Activated CD4-positive, alpha-beta memory T cell treated with anti-CD3 and anti-CD28 coated beads for 36 hours (primary cell): ENCODE data around the gene TDRD5. TPM values are rescaled to one million over a fixed set of nuclear protein-coding genes. Genes with fewer than 3 reads are reported as not detected.

ENCODE experiments used
- CTCF ChIA-PET: fragments of 350-600 bp; sonication (Branson Sonifier 250); formaldehyde crosslinking; loops from one replicate; lab custom pipeline; 2021; ENCODE audit warnings: antibody characterized with exemption, inconsistent platforms; lab: Charles Lee
- POLR2A ChIA-PET: fragments of 350-600 bp; sonication (Branson Sonifier 250); formaldehyde crosslinking; loops from one replicate; lab custom pipeline; 2021; ENCODE audit warnings: antibody characterized with exemption; lab: Charles Lee
- DNase-seq: peaks from one replicate; pipeline ENCODE4 v3.0.0-alpha.2; 2020
- H3K27ac Mint-ChIP-seq: one replicate; pipeline ENCODE4 v1.8.0; 2021; ENCODE audit warnings: mixed read lengths
- H3K27me3 Mint-ChIP-seq: one replicate; pipeline ENCODE4 v1.8.0; 2021; ENCODE audit warnings: mixed read lengths
- H3K36me3 Mint-ChIP-seq: one replicate; pipeline ENCODE4 v1.8.0; 2021; ENCODE audit warnings: mixed read lengths
- H3K4me1 Mint-ChIP-seq: one replicate; pipeline ENCODE4 v1.8.0; 2021; ENCODE audit warnings: low read depth, mixed read lengths
- H3K4me3 Mint-ChIP-seq: one replicate; pipeline ENCODE4 v1.8.0; 2021; ENCODE audit warnings: mild to moderate bottlenecking, mixed read lengths
- H3K9me3 Mint-ChIP-seq: one replicate; pipeline ENCODE4 v1.8.0; 2021; ENCODE audit warnings: mixed read lengths
- intact Hi-C: fragments of 100-400 bp; cut with micrococcal nuclease; formaldehyde crosslinking; loops from one replicate; pipeline ENCODE4 v1.15.1; 2023
- total RNA-seq, 2 experiments: library from RNA; stranded (reverse); gene quantifications; one replicate each; pipeline ENCODE4 v1.2.3, GENCODE V29; 2021

The TDRD5 gene
- total RNA-seq, 2 experiments from 2014 or later: not detected

DNA sequence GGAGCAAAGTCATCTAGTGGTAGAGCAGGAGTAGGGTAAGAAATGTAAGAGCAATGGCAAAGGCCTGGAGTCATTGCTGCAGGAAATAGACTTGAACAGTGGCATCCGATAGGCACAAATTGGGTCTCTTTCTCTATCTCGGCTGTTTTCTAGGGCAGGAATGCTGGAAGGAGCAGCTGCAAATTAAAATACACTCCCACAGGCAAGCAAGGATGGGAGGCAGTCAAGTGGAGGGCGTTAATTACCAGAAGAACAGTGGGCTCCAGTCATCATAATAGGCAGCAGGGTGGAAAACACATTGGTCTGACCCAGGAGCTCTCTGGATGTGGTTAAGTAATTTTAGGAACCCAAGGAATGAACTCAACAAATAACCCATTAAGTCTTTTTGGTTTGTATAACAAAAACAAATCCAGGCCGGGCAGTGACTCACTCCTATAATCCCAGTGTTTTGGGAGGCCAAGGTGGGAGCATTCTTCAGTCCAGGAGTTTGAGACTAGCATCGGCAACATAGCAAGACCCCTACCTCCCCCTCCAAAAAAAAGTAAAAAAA is 7.8 kb upstream of the TDRD5 start:
- no peaks in the 10 kb centered on the region for H3K9me3 Mint-ChIP-seq
- H3K27ac Mint-ChIP-seq: no peak overlapping the region
- H3K4me1 Mint-ChIP-seq: peaks cover 2% of the 10 kb centered on the region
- no peak for DNase-seq
- ChIA-PET CTCF (no interaction called here), POLR2A (no interaction called here)
- intact Hi-C loops: no loop called here
- H3K36me3 Mint-ChIP-seq: no peaks in the 10 kb centered on the region
- H3K27me3 Mint-ChIP-seq: peaks cover 32% of the 10 kb centered on the region
- H3K4me3 Mint-ChIP-seq: no peak overlapping the region

DNA sequence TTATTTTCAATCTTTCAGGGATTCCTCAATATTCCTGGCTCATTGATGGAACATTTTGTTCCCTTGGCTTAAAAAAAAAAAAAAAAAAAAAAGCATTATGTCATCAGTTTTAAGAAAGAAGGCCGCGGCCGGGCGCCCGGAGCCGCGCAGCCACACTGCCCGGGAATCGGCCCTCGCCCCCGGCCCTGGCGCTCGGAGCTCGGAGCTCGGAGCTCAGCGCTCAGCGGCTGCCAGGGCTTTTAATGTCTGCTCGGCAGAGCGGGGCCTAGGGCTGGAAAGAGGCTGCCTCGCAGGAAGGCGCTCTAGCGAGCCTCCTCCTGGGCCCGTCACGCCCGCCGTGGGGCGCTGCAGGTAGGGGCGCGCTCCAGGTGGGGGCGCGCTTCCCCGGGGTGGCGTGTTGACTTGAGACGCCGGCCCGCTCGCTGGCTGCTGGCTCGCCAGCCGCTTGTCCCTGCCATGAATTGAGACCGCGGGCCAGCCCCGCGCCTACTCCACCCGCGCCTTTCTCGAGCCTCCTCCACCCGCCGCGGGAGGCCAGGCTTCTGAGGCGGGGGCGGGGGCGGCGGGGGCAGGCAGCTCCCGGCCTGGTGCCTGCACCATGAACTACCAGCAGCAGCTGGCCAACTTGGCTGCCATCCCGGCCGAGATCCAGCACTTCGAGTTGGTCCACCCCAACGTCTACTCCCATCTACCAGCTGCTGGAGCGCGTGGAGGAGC is 5.4 kb upstream of the TDRD5 start:
- intact Hi-C loops: no loop called here
- CTCF ChIA-PET: no interaction called here
- no peaks in the 10 kb centered on the region for H3K36me3 Mint-ChIP-seq
- H3K4me3 Mint-ChIP-seq: no peak overlapping the region
- H3K9me3 Mint-ChIP-seq: no peaks in the 10 kb centered on the region
- H3K27ac Mint-ChIP-seq: no peak overlapping the region
- POLR2A ChIA-PET: no interaction called here
- H3K27me3 Mint-ChIP-seq: peaks cover 35% of the 10 kb centered on the region
- H3K4me1 Mint-ChIP-seq: peaks cover 2% of the 10 kb centered on the region
- no peak for DNase-seq

DNA sequence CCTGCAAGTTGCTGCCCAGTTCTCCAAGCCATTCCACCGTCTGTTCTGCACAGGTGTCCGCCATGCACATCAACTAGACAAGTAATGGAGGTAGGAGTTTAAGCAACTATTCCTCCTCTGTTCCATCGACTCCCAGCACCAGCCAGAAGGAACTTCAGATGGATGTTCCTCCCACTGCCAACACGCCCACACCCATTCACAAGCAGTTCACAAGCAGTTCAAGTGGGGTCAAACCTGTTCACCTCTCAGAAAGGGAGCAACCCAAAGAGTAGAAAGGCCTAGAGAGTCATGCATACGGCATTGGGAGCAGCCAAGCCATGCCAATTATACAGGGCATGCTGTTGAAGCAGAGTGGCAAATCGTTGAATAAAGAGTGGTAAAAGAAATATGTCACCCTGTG is 4.3 kb upstream of the TDRD5 start:
- CTCF ChIA-PET: no interaction called here
- DNase-seq: no peak

DNA sequence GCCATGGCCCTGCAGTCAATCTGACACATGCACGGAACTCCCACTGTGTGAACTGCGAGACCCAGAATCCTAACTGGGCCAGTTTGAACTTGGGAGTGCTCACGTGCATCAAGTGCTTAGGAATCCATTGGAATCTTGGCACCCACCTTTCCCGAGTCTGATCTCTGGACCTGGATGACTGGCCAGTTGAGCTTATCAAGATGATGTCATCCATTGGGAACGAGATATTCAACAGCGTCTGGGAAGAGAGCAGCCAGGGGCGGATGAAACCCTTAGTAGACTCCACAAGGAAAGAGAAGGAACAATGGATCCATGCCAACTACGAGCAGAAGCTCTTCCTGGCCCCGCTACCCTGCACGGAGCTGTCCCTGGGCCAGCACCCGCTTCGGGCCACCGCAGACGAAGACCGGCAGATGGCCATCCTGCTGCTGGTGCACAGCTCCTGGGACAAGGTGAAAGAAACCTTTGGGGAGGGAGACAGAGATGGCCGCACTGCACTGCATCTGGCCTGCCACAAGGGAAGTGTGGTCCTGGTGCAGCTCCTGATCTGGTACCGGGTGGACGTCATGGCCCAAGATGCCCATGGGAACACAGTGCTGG is 3.1 kb upstream of the TDRD5 start:
- H3K27me3 Mint-ChIP-seq: peaks cover 40% of the 10 kb centered on the region
- CTCF ChIA-PET: no interaction called here
- H3K9me3 Mint-ChIP-seq: no peaks in the 10 kb centered on the region

More for the DNA sequence above, 4.3 kb upstream of the TDRD5 start:
- Mint-ChIP-seq H3K27ac (no peak overlapping the region), H3K4me3 (no peak overlapping the region), H3K9me3 (no peaks in the 10 kb centered on the region), H3K4me1 (peaks cover 2% of the 10 kb centered on the region), H3K36me3 (no peaks in the 10 kb centered on the region), H3K27me3 (peaks cover 38% of the 10 kb centered on the region)
- POLR2A ChIA-PET: interaction anchor here (0.5 kb wide), 1 partner anchor 26 kb away, joined by 3 read pairs; no protein-coding TSS in a partner anchor
- intact Hi-C loops: no loop called here

DNA sequence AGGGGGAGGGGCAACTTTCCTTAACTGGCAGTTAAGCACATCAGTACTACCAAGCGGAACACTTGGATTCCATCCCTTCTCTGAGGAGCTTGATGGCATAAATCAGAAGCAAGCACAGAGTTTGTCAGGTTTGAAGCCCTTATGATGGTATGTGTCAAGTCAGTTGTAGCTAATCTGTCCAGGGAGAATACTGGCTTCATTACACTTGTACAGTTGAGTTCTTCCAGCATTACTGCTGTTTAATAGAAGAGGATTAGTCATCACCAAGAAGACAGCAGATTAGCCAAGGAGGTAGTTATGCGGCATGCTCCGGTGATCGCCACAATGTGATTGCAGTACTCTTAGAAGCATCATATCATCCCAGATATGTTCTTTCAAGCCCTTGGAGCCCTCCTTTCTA is 2.1 kb upstream of the TDRD5 start:
- POLR2A ChIA-PET: no interaction called here
- intact Hi-C loops: no loop called here
- no peak for DNase-seq
- no peaks in the 10 kb centered on the region for H3K9me3 Mint-ChIP-seq
- H3K27me3 Mint-ChIP-seq: peaks cover 38% of the 10 kb centered on the region
- H3K36me3 Mint-ChIP-seq: no peaks in the 10 kb centered on the region
- CTCF ChIA-PET: no interaction called here
- H3K4me3 Mint-ChIP-seq: no peak overlapping the region
- H3K4me1 Mint-ChIP-seq: peaks cover 2% of the 10 kb centered on the region
- no peak overlapping the region for H3K27ac Mint-ChIP-seq

More for the DNA sequence above, 3.1 kb upstream of the TDRD5 start:
- POLR2A ChIA-PET: no interaction called here
- intact Hi-C loops: no loop called here
- no peak overlapping the region for H3K27ac Mint-ChIP-seq
- H3K4me3 Mint-ChIP-seq: no peak overlapping the region
- no peak for DNase-seq
- H3K36me3 Mint-ChIP-seq: no peaks in the 10 kb centered on the region
- H3K4me1 Mint-ChIP-seq: peaks cover 2% of the 10 kb centered on the region

DNA sequence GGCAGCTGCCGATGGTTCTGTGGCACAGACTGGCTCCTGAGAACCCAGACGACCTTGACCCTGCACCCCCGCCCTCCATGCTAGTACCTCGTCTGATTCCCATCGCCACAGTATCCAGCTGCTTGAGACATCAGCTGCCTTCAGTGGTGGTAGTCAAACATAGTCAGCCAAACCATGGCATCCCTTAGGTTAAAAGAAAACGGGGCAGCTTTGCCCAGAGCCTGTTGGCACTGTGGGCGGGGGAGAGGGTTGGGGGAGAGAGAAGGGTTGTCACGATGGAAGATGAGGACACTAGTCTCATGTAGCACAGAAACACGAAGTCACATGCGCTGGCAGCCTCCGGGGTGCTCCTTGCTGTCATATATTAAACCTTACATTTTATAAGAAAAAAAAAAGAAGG is 961 bp upstream of the TDRD5 start:
- Mint-ChIP-seq H3K4me1 (peaks cover 2% of the 10 kb centered on the region), H3K27me3 (peaks cover 35% of the 10 kb centered on the region), H3K4me3 (no peak overlapping the region), H3K36me3 (no peaks in the 10 kb centered on the region), H3K27ac (no peak overlapping the region), H3K9me3 (no peaks in the 10 kb centered on the region)
- no peak for DNase-seq
- ChIA-PET POLR2A (no interaction called here), CTCF (no interaction called here)
- intact Hi-C loops: loop anchor here (10.0 kb wide), 1 partner anchor 516 kb away; no protein-coding TSS in a partner anchor

DNA sequence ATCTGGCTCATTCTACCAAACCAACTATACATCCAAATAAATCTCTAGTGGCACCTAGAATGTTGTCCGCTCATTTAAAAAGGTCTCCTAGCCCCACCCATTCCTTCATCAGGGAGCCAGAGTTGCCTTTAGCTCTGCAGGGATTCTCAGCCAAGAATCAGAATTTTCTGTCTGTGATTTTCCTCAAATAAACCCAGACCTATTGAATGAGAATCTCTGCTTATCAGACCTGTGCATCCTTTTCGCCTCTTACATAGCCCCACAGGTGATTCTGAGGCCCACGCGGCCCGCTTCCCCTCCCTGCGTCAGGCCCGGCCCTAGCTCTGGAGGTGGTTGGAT is 410 bp upstream of the TDRD5 start:
- ChIA-PET POLR2A (no interaction called here), CTCF (no interaction called here)
- Mint-ChIP-seq H3K4me1 (no peaks in the 10 kb centered on the region), H3K27ac (no peak overlapping the region), H3K9me3 (no peaks in the 10 kb centered on the region), H3K27me3 (peaks cover 33% of the 10 kb centered on the region), H3K4me3 (no peak overlapping the region), H3K36me3 (no peaks in the 10 kb centered on the region)
- no peak for DNase-seq
- intact Hi-C loops: loop anchor here (10.0 kb wide), 1 partner anchor 516 kb away; no protein-coding TSS in a partner anchor

DNA sequence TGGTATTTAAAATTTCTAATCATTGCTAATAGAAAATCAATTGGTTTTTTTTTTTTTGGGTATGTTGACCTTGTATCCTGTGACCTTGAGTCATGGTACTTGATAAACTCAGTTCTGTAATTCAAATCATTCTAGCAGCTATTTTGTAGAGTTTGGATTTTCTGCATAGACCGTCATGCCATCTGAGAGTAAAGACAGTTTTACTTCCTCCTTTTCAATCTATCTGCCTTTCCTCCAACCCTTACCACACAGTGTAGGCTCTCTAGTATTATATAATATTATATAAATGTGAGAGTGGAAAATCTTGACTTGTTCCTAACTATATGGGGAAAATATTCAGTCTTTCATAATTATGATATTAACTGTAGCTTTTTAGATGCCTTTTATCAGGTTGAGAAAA is 7.0 kb downstream of the TDRD5 start:
- Mint-ChIP-seq H3K27ac (no peak overlapping the region), H3K36me3 (no peaks in the 10 kb centered on the region), H3K27me3 (peaks cover 8% of the 10 kb centered on the region), H3K9me3 (no peaks in the 10 kb centered on the region), H3K4me3 (no peak overlapping the region), H3K4me1 (no peaks in the 10 kb centered on the region)
- intact Hi-C loops: loop anchor here (10.0 kb wide), 1 partner anchor 524 kb away; no protein-coding TSS in a partner anchor
- POLR2A ChIA-PET: no interaction called here
- CTCF ChIA-PET: interaction anchor here (0.6 to 1.0 kb wide), 4 partner anchors 73 to 510 kb away, joined by 3 to 4 read pairs (median 3); no protein-coding TSS in a partner anchor
- no peak for DNase-seq

DNA sequence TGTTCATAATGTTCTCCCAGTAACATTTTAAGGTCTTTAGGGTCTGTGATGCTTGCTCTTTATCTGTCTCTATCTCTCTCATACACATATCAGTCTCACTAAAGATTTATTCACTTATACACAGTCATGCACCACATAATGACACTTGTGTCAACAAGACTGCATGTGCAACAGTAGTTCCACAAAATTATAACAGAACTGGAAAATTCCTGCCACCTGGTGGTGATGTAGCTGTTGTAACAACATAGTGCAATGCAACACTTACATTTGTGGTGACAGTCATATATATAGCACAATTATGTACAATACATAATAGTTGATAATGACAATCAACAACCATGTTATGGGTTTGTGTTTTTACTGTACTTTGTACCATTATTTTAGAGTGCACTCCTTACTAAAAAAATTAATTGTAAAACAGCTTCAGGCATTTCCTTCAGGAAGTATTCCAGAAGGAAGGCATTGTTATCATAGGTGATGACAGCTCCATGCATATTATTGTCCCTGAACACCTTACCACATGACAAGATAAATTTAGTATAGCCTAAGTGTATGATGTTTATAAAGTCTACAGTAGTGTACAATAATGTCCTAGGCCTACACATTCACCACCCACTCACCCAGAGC is 8.1 kb downstream of the TDRD5 start:
- DNase-seq: no peak
- H3K36me3 Mint-ChIP-seq: no peaks in the 10 kb centered on the region

DNA sequence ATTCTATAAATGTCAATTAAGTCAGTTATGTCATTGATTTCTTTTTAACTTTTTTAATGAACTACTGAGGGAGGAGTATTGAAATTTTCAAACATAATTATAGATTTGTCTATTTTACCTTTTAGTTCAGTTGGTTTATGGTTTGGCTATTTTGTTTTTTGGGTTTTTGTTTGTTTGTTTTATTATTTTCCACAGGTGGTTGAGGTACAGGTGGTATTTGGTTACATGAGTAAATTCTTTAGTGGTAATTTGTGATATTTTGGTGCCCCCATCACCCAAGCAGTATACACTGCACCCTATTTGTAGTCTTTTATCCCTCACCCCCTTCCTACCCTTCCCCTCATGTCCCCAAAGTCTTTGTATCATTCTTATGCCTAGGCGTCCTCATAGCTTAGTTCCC is 9.5 kb downstream of the TDRD5 start:
- Mint-ChIP-seq H3K27ac (no peak overlapping the region), H3K4me3 (no peak overlapping the region), H3K27me3 (peaks cover 10% of the 10 kb centered on the region), H3K9me3 (peaks cover under 1% of the 10 kb centered on the region), H3K4me1 (no peaks in the 10 kb centered on the region), H3K36me3 (no peaks in the 10 kb centered on the region)
- no peak for DNase-seq
- CTCF ChIA-PET: no interaction called here
- POLR2A ChIA-PET: no interaction called here
- intact Hi-C loops: no loop called here

More for the DNA sequence above, 8.1 kb downstream of the TDRD5 start:
- intact Hi-C loops: loop anchor here (10.0 kb wide), 1 partner anchor 525 kb away; no protein-coding TSS in a partner anchor
- ChIA-PET CTCF (interaction anchor here (0.6 kb wide), 1 partner anchor 114 kb away, joined by 3 read pairs; no protein-coding TSS in a partner anchor), POLR2A (no interaction called here)
- Mint-ChIP-seq H3K4me3 (no peak overlapping the region), H3K27ac (no peak overlapping the region), H3K27me3 (peaks cover 7% of the 10 kb centered on the region), H3K9me3 (no peaks in the 10 kb centered on the region), H3K4me1 (no peaks in the 10 kb centered on the region)

DNA sequence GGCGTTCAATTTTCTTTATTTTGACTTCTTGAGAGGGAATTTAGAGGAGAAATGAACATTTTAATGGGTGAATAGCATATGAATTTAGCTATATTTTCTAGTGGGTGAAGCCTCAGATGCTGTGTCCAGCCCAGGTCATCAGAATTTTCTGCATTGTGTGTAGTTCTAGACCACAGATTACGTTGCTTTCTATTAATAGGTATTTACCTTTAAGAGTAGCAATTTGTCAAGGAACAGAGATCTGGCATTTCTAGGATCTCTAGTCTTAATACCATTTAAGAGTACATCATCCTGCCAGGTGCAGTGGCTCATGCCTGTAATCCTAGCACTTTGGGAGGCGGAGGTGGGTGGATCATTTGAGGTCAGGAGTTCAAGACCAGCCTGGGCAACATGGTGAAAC is 20.7 kb downstream of the TDRD5 start:
- Mint-ChIP-seq H3K9me3 (no peaks in the 10 kb centered on the region), H3K4me1 (no peaks in the 10 kb centered on the region), H3K36me3 (no peaks in the 10 kb centered on the region), H3K27me3 (peaks cover 12% of the 10 kb centered on the region), H3K27ac (no peak overlapping the region), H3K4me3 (no peak overlapping the region)
- CTCF ChIA-PET: no interaction called here
- POLR2A ChIA-PET: no interaction called here
- intact Hi-C loops: no loop called here
- DNase-seq: no peak

DNA sequence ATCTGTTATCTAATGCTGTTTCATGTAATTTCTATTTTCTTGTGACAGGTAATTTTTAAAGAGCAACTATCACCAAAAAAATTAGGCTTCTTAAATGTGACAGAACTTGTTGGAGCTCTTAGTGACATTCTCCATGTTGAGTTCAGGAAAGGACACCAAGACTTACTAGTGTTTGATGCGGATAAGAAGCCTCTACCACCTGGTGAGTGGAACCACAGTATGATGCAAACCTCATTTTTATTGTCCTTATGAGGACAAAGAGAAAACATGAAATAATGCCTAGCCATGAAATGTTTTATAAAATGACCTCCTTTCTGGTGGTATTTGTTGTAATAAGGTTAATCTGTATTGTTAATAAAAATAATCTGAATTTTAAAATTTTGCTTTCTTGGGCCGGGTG is 39.1 kb downstream of the TDRD5 start:
- ChIA-PET POLR2A (no interaction called here), CTCF (no interaction called here)
- intact Hi-C loops: no loop called here
- Mint-ChIP-seq H3K9me3 (no peaks in the 10 kb centered on the region), H3K27ac (no peak overlapping the region), H3K4me3 (no peak overlapping the region), H3K36me3 (no peaks in the 10 kb centered on the region), H3K4me1 (no peaks in the 10 kb centered on the region), H3K27me3 (no peaks in the 10 kb centered on the region)
- DNase-seq: no peak
